Epithelial cell of proximal tubule (primary cell): ENCODE data around the gene GRK5. TPM values are rescaled to one million over a fixed set of nuclear protein-coding genes. Genes with fewer than 3 reads are reported as not detected.

ENCODE experiments used
- DNase-seq: peaks from one replicate; pipeline ENCODE4 v3.0.0-alpha.2; 2011; ENCODE audit warnings: low read depth
- H3K4me3 ChIP-seq: 2 replicates; pipeline ENCODE4 v1.5.1; 2011; ENCODE audit warnings: low read depth, mild to moderate bottlenecking, low read length
- total RNA-seq: library from RNA; depleted of rRNA; stranded (reverse); fragments of >200 nt; gene quantifications from 2 replicates; pipeline ENCODE4 v1.2.3, GENCODE V29; 2015
- TF ChIP-seq, protein P1 (sequence below): conservative IDR thresholded peaks from 2 replicates; pipeline ENCODE4 v1.5.1; 2012; ENCODE audit warnings: low read depth, mild to moderate bottlenecking, low read length

Gene GRK5
- total RNA-seq, 1 donor from 2014 or later, result 2.8 TPM

DNA sequence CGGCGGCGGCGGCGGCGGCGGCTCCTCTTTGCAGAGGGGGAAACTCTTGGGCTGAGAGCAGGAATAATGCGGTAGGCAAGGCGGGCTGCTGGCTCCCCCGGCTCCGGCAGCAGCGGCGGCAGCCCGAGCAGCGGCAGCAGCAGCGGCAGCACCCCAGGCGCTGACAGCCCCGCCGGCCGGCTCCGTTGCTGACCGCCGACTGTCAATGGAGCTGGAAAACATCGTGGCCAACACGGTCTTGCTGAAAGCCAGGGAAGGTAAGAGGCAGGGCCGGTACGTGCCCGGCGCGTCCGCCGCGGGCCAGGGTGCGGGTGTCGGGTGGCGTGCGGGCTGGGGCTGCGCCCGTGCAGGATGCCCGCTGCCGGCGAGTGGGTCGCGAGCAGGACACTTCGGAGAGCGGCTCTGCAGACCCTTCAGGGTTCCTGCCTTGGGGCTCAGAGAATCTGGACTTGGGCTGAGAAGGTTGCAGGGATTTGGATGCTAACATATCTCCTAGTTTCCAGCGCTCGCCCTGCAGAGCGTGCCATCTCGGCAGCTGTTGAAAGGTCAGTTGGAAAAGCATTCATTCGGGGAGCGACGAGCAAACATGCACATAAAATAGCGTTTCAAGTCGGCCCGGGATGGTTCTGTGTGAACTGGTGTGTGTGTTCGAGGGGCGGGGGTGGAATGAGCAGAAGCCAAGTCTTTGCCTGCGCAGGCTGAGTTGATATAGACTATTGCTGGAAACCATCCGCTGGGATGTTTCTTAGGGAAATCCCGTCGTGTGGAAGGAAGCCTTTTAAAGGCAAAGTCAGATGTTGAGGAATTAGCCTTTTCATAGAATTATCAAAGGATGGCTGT, 562 bp downstream of the GRK5 start:
- TF ChIP-seq, protein P1, sequence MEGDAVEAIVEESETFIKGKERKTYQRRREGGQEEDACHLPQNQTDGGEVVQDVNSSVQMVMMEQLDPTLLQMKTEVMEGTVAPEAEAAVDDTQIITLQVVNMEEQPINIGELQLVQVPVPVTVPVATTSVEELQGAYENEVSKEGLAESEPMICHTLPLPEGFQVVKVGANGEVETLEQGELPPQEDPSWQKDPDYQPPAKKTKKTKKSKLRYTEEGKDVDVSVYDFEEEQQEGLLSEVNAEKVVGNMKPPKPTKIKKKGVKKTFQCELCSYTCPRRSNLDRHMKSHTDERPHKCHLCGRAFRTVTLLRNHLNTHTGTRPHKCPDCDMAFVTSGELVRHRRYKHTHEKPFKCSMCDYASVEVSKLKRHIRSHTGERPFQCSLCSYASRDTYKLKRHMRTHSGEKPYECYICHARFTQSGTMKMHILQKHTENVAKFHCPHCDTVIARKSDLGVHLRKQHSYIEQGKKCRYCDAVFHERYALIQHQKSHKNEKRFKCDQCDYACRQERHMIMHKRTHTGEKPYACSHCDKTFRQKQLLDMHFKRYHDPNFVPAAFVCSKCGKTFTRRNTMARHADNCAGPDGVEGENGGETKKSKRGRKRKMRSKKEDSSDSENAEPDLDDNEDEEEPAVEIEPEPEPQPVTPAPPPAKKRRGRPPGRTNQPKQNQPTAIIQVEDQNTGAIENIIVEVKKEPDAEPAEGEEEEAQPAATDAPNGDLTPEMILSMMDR, result no peak
- peak overlapping the region; percentile 73 for H3K4me3 ChIP-seq
- no peak for DNase-seq

DNA sequence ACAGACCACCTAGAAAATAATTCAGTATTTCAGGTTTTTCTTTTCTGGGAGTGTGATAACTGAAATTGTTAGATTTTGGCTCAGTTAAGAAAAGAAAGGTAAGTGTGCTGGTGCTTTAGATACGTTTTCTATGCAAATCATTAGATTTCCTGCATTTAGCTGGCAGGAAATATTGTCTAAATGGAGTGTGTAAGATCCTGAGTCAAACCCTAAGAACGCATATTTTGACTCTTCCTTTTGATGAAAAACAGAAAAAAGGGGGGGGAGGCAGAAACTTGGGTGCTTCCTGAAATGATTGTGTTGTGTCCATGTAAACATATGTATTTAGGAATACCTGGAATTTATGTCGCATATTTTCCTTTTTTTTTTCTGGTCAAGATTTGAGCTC, 1.2 kb downstream of the GRK5 start:
- DNase-seq, result no peak
- H3K4me3 ChIP-seq, result peak overlapping the region; percentile 73
- TF ChIP-seq, protein P1, result no peak

DNA sequence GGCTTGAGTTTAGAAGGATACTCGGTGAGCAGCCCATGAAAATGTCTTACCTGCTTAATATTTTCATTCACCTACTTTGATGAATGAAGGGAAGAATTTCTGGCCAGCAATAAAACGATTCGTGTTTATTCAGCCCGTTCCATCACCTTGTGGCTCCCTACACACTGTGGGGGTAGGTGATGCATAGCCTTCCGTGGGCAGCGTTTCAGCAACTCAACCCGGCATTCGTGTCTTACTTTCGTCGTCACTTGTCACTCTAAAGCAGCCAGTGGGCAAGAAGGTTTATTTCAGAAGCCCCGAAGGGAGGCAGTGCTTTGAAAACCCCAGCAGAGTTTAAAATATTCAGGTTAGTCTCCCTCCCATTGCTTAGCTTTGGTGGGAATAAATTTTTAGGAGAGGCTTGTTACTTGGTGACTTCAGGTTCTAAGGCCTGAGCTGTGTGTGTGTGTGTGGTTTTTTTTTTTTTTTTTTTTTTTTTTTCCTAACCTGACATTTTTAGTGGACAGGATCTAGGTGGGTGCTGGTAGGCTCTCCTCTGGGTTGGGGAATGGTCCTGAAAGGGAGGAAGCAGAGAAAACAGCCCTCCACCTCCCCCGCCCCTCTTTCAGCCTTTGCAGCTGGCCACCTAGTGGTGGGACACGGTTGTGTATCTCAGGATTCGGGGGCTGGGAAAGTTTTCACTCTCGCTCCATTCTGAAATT, 1.8 kb downstream of the GRK5 start:
- no peak for DNase-seq

DNA sequence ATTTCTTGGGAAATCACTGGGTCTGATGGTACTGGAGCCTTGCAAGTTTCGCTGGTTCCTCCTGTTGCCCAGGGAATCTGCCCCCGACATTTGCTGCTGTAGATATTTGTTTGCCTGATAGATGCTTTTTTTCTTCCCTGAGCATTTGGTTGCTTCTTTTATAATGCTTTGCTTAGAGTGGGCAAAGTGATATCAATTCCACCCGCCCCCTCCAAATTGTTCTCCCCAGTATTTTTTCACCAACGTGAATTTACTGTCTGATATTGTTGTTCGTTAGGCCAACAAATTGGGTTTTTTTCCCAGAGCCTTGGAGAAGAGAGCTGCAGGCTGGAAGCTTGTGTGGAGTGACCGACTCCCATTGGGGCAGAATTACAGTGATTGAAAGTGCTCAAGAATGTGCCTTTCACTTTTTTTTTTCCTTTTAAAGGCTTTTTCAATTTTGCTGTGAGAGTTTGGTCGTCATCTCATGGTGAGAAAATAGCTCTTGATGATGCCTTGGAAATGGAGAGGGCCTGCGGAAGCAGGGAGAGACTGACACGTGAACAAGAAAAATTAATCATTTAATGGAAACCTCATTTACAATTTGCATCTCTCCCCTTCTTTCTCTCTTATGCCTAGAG, 2.5 kb downstream of the GRK5 start:
- H3K4me3 ChIP-seq, result no peak overlapping the region
- TF ChIP-seq, protein P1, result no peak
- no peak for DNase-seq

More for the DNA sequence above, 1.8 kb downstream of the GRK5 start:
- TF ChIP-seq, protein P1, result peak; percentile 91
- H3K4me3 ChIP-seq, result peak overlapping the region; percentile 73

DNA sequence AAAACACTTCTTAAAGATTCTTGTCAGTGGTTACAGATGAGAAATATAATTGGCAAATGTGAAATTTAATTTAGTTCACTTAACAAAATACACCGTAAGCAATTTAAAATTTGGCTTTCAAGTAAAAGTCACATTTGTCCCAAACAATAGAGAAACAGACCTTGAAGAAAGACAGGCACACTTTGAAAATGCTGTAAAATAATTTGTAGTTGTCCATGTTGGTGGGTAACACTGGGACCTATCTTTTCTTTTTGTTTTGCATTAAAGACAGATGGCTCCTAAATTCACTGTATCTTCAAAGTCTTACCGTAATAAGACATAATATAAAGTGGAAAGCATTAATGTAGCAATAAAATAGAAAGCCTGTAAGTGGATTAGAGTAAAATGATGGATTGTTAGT, 3.3 kb downstream of the GRK5 start:
- H3K4me3 ChIP-seq, result no peak overlapping the region
- TF ChIP-seq, protein P1, result no peak
- DNase-seq, result no peak

DNA sequence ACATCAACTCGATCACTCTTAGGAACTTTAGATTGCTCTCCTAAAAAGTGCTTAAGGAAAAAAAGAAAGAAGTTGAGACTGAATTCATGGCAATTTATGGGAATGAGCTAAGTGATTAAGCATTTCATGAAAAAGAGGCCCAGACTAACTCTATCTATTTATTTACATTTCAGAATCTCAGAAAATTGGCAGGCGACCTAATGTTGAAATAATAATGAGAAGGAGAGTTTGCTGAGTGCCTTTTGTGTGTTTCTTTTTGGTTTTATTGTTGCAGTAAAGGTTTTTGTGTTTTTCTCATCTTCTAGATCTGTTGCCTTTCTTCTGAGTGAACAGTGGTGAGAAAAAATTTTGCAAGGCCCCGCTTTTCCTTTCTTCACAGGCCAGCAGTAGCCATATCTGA, 3.8 kb downstream of the GRK5 start:
- H3K4me3 ChIP-seq, result no peak overlapping the region
- TF ChIP-seq, protein P1, result no peak
- no peak for DNase-seq
